Measurements from ENCODE around the gene TRAPPC6A.

TRAPPC6A gene

GRCh38 chr19:45163751-45164460, 14.1 kb downstream of the TRAPPC6A start:
- no peak for DNase-seq (ENCODE audit: low read depth in 2 of 2)

- no peak for DNase-seq (ENCODE audit: low read depth in 2 of 2)
These were observed 14.9 kb downstream of the TRAPPC6A start for GRCh38 chr19:45163156-45163555.

- no peak for DNase-seq (ENCODE audit: low read depth in 2 of 2)
These were observed 15.4 kb downstream of the TRAPPC6A start for GRCh38 chr19:45162608-45163143.

- DNase-seq (ENCODE audit: low read depth in 2 of 2), result no peak
These were observed 16.1 kb downstream of the TRAPPC6A start for GRCh38 chr19:45161738-45162607.

GRCh38 chr19:45160870-45161737, 16.9 kb downstream of the TRAPPC6A start, which contains the start of gene NKPD1:
Gene NKPD1, minus strand, starts transcription at chr19:45160982. Its CDS starts 832 bp downstream, at chr19:45160150.
- DNase-seq (ENCODE audit: low read depth in 2 of 2), result no peak

GRCh38 chr19:45159971-45160324, 18.1 kb downstream of the TRAPPC6A start:
- DNase-seq (ENCODE audit: low read depth in 2 of 2), result no peak

- no peak for DNase-seq (ENCODE audit: low read depth in 2 of 2)
These were observed 18.6 kb downstream of the TRAPPC6A start for GRCh38 chr19:45159210-45159970.

GRCh38 chr19:45158503-45159209, 19.4 kb downstream of the TRAPPC6A start:
- no peak for DNase-seq (ENCODE audit: low read depth in 2 of 2)

GRCh38 chr19:45156751-45157150, 21.3 kb downstream of the TRAPPC6A start:
- no peak for DNase-seq (ENCODE audit: low read depth in 2 of 2)

- DNase-seq (ENCODE audit: low read depth in 2 of 2), result no peak
These were observed 21.9 kb downstream of the TRAPPC6A start for GRCh38 chr19:45156011-45156630.

- no peak for DNase-seq (ENCODE audit: low read depth in 2 of 2)
These were observed 23.8 kb downstream of the TRAPPC6A start for GRCh38 chr19:45154064-45154827.

GRCh38 chr19:45153339-45154063, 24.5 kb downstream of the TRAPPC6A start:
- no peak for DNase-seq (ENCODE audit: low read depth in 2 of 2)

- DNase-seq (ENCODE audit: low read depth in 2 of 2), result peak in 1 of 2 donors; percentile 15
These were observed 25.3 kb downstream of the TRAPPC6A start for GRCh38 chr19:45152504-45153338.

GRCh38 chr19:45151821-45152503, 26.1 kb downstream of the TRAPPC6A start:
- DNase-seq (ENCODE audit: low read depth in 2 of 2), result no peak

GRCh38 chr19:45151320-45151719, 26.7 kb downstream of the TRAPPC6A start:
- no peak for DNase-seq (ENCODE audit: low read depth in 2 of 2)

- DNase-seq (ENCODE audit: low read depth in 2 of 2), result no peak
These were observed 27.2 kb downstream of the TRAPPC6A start for GRCh38 chr19:45150751-45151281.

- no peak for DNase-seq (ENCODE audit: low read depth in 2 of 2)
These were observed 27.9 kb downstream of the TRAPPC6A start for GRCh38 chr19:45150180-45150579.
